ENCODE results near the gene KLB. TPM values are rescaled to one million over a fixed set of nuclear protein-coding genes. Genes with fewer than 3 reads are reported as not detected.
A peak's percentile ranks its signal among the peaks of the same experiment; 100 is the strongest.

The KLB gene
- total RNA-seq, 1 donor from 2014 or later: 0.18 TPM

- no peaks in the 10 kb centered on the region for H3K27me3 Mint-ChIP-seq
- H3K36me3 Mint-ChIP-seq (ENCODE audit: low read depth): peaks cover 23% of the 10 kb centered on the region
- intact Hi-C loops (cut with micrococcal nuclease): loop anchor here (1.0 to 5.0 kb wide), 6 partner anchors 11 to 686 kb away; partner anchors contain the start of genes RFC1, RPL9 and WDR19
- no peak for TF ChIP-seq CTCF (IDR thresholded peaks at IDR 0.05)
- CTCF ChIA-PET: interaction anchor here (0.8 to 2.8 kb wide), 4 partner anchors 9 to 80 kb away, joined by 3 to 9 read pairs (median 4); partner anchors contain the start of genes LIAS and RPL9
- DNase-seq (peak; percentile 80), ATAC-seq (ENCODE audit: low read depth) (peak; percentile 94)
- no peaks in the 10 kb centered on the region for H3K9me3 Mint-ChIP-seq
- H3K4me3 Mint-ChIP-seq: peak overlapping the region; percentile 83
- POLR2A ChIA-PET: interaction anchor here (0.6 to 3.7 kb wide), 13 partner anchors 8 to 683 kb away, joined by 3 to 94 read pairs (median 5); partner anchors contain the start of genes LIAS, RFC1, RPL9 and SMIM14
- peak overlapping the region; percentile 90 for H3K27ac Mint-ChIP-seq
- H3K4me1 Mint-ChIP-seq: peaks cover 27% of the 10 kb centered on the region
Observed at GRCh38 chr4:39446842-39447573, 40.3 kb downstream of the KLB start.

GRCh38 chr4:39450618-39451017, 43.9 kb downstream of the KLB start:
- peaks cover 29% of the 10 kb centered on the region for H3K4me1 Mint-ChIP-seq
- ATAC-seq (ENCODE audit: low read depth): no peak
- H3K27me3 Mint-ChIP-seq: no peaks in the 10 kb centered on the region
- ChIA-PET CTCF (interaction anchor here (1.4 kb wide), 1 partner anchor 19 kb away, joined by 3 read pairs; no protein-coding TSS in a partner anchor), POLR2A (interaction anchor here (0.6 to 0.7 kb wide), 2 partner anchors 1294 to 1458 kb away, joined by 4 to 7 read pairs; no protein-coding TSS in a partner anchor)
- no peak overlapping the region for H3K4me3 Mint-ChIP-seq
- H3K9me3 Mint-ChIP-seq: no peaks in the 10 kb centered on the region
- intact Hi-C loops (cut with micrococcal nuclease): loop anchor here (10.0 kb wide), 2 partner anchors 786 to 854 kb away; partner anchors contain the start of gene KLF3
- DNase-seq: no peak
- H3K27ac Mint-ChIP-seq: no peak overlapping the region
- TF ChIP-seq CTCF (IDR thresholded peaks at IDR 0.05): no peak
- peaks cover 57% of the 10 kb centered on the region for H3K36me3 Mint-ChIP-seq (ENCODE audit: low read depth)

- DNase-seq (no peak), ATAC-seq (ENCODE audit: low read depth) (no peak)
- no peaks in the 10 kb centered on the region for H3K27me3 Mint-ChIP-seq
- POLR2A ChIA-PET: interaction anchor here (0.5 kb wide), 1 partner anchor 437 kb away, joined by 9 read pairs; no protein-coding TSS in a partner anchor
- no peak for TF ChIP-seq CTCF (IDR thresholded peaks at IDR 0.05)
- no peak overlapping the region for H3K4me3 Mint-ChIP-seq
- H3K27ac Mint-ChIP-seq: no peak overlapping the region
- CTCF ChIA-PET: interaction anchor here (0.9 kb wide), 1 partner anchor 692 kb away, joined by 3 read pairs; no protein-coding TSS in a partner anchor
- peaks cover 28% of the 10 kb centered on the region for H3K4me1 Mint-ChIP-seq
- H3K9me3 Mint-ChIP-seq: no peaks in the 10 kb centered on the region
- intact Hi-C loops (cut with micrococcal nuclease): loop anchor here (10.0 kb wide), 2 partner anchors 787 to 853 kb away; partner anchors contain the start of gene KLF3
- H3K36me3 Mint-ChIP-seq (ENCODE audit: low read depth): peaks cover 66% of the 10 kb centered on the region
Observed at GRCh38 chr4:39451423-39452023, 44.8 kb downstream of the KLB start.

- intact Hi-C loops (cut with micrococcal nuclease): loop anchor here (10.0 kb wide), 2 partner anchors 788 to 852 kb away; partner anchors contain the start of gene KLF3
- POLR2A ChIA-PET: interaction anchor here (0.6 to 0.9 kb wide), 3 partner anchors 105 to 584 kb away, joined by 3 to 8 read pairs (median 7); no protein-coding TSS in a partner anchor
- H3K36me3 Mint-ChIP-seq (ENCODE audit: low read depth): peaks cover 74% of the 10 kb centered on the region
- TF ChIP-seq CTCF (IDR thresholded peaks at IDR 0.05): no peak
- H3K27me3 Mint-ChIP-seq: no peaks in the 10 kb centered on the region
- CTCF ChIA-PET: interaction anchor here (0.9 kb wide), 1 partner anchor 693 kb away, joined by 3 read pairs; no protein-coding TSS in a partner anchor
- no peak for DNase-seq
- no peaks in the 10 kb centered on the region for H3K9me3 Mint-ChIP-seq
- H3K27ac Mint-ChIP-seq: no peak overlapping the region
- no peak overlapping the region for H3K4me3 Mint-ChIP-seq
- H3K4me1 Mint-ChIP-seq: peaks cover 28% of the 10 kb centered on the region
- ATAC-seq (ENCODE audit: low read depth): no peak
Observed at GRCh38 chr4:39452153-39452859, 45.6 kb downstream of the KLB start.

Measured in activated B cell treated with CpG ODN at 0.5 μM for 24 hours (primary cell).